ENCODE data around the gene MAN2A2.

- no peak for TF ChIP-seq POLR2A (IDR thresholded peaks at IDR 0.05)
- TF ChIP-seq CTCF (IDR thresholded peaks at IDR 0.05), result no peak
These were observed 33.3 kb upstream of the MAN2A2 start for GRCh38 chr15:90869601-90870353.
